ENCODE measurements around the gene SSBP2.

The SSBP2 gene

DNA sequence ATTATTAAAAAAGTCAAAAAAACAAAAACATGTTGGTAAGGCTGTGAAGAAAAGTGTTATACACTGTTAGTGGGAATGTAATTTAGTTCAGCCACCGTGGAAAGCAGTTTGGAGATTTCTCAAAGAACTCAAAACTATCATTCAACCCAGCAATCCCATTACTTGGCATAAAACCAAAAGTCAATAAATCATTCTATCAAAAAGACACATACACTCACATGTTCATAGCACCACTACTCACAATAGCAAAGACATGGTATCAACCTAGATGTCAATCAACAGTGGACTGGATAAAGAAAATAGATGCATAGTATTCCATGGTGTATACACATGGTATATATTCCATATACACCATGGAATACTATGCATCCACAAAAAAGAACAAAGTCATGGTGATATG, 208.7 kb downstream of the SSBP2 start:
- Histone ChIP-seq H3K4me3 (ENCODE audit: insufficient read depth, low read length, poor library complexity, severe bottlenecking) (no peak overlapping the region), H3K9me3 (ENCODE audit: insufficient read depth, low read length) (no peaks in the 10 kb centered on the region), H3K4me2 (ENCODE audit: low read depth, low read length, poor library complexity, severe bottlenecking) (no peak overlapping the region), H4K20me1 (ENCODE audit: low read depth, low read length) (no peaks in the 10 kb centered on the region), H3K27me3 (ENCODE audit: low read length) (no peaks in the 10 kb centered on the region), H3F3A (ENCODE audit: insufficient read depth) (no peaks in the 10 kb centered on the region), H3K36me3 (ENCODE audit: low read length) (no peaks in the 10 kb centered on the region), H3K9ac (ENCODE audit: low read length) (no peak overlapping the region), H3K9me2 (replicated peaks; ENCODE audit: insufficient read depth, low read length) (no peaks in the 10 kb centered on the region), H3K79me2 (ENCODE audit: insufficient read depth, low read length) (no peaks in the 10 kb centered on the region; the same call in 1 of the 2 replicates), H2AFZ (ENCODE audit: low read depth, low read length, severe bottlenecking) (no peak overlapping the region), H3K27ac (ENCODE audit: low read depth, low read length) (no peak overlapping the region)
- TF ChIP-seq EZH2phosphoT487 (conservative IDR thresholded peaks at IDR 0.05; ENCODE audit: low read length) = no peak
- TF ChIP-seq, protein P1, sequence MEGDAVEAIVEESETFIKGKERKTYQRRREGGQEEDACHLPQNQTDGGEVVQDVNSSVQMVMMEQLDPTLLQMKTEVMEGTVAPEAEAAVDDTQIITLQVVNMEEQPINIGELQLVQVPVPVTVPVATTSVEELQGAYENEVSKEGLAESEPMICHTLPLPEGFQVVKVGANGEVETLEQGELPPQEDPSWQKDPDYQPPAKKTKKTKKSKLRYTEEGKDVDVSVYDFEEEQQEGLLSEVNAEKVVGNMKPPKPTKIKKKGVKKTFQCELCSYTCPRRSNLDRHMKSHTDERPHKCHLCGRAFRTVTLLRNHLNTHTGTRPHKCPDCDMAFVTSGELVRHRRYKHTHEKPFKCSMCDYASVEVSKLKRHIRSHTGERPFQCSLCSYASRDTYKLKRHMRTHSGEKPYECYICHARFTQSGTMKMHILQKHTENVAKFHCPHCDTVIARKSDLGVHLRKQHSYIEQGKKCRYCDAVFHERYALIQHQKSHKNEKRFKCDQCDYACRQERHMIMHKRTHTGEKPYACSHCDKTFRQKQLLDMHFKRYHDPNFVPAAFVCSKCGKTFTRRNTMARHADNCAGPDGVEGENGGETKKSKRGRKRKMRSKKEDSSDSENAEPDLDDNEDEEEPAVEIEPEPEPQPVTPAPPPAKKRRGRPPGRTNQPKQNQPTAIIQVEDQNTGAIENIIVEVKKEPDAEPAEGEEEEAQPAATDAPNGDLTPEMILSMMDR (IDR thresholded peaks at IDR 0.05; ENCODE audit: insufficient read depth, low read length, poor library complexity, severe bottlenecking) = no peak

DNA sequence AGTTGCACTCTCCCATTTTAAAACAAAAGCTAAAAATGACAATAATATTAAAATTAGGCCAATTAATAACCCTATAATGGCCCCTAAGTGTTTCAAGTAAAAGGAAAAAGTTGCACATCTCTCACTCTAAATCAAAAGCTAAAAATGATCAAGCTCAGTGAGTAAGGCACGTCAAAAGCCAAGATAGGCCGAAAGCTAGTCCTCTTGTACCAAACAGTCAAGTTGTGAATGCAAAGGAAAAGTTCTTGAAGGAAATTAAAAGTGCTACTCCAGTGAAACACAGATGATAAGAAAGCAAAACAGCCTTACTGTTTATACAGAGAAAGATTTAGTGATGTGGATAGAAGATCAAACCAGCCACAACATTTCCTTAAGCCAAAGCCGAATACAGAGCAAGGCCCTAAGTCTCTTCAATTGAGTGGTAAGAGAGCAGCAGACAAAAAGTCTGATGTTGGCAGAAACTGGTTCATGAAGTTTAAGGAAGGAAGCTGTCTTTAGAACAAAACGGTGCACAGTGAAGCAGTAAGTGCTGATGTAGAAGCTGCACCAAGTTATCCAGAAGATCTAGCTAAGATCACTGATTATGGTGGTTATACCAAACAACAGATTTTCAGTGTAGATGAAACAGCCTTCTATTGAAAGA, 212.9 kb downstream of the SSBP2 start:
- Histone ChIP-seq H3K9me2 (replicated peaks; ENCODE audit: insufficient read depth, low read length) (no peaks in the 10 kb centered on the region), H4K20me1 (ENCODE audit: low read depth, low read length) (no peaks in the 10 kb centered on the region), H3K9me3 (ENCODE audit: insufficient read depth, low read length) (no peaks in the 10 kb centered on the region), H3K36me3 (ENCODE audit: low read length) (no peaks in the 10 kb centered on the region), H3K9ac (ENCODE audit: low read length) (no peak overlapping the region), H3K79me2 (ENCODE audit: insufficient read depth, low read length) (peaks cover 6% of the 10 kb centered on the region; the same call in 1 of the 2 replicates), H3K4me3 (ENCODE audit: insufficient read depth, low read length, poor library complexity, severe bottlenecking) (no peak overlapping the region), H3K4me2 (ENCODE audit: low read depth, low read length, poor library complexity, severe bottlenecking) (no peak overlapping the region), H3K27me3 (ENCODE audit: low read length) (no peaks in the 10 kb centered on the region), H3F3A (ENCODE audit: insufficient read depth) (no peaks in the 10 kb centered on the region), H3K27ac (ENCODE audit: low read depth, low read length) (no peak overlapping the region), H2AFZ (ENCODE audit: low read depth, low read length, severe bottlenecking) (no peak overlapping the region)
- TF ChIP-seq, protein P1 (IDR thresholded peaks at IDR 0.05; ENCODE audit: insufficient read depth, low read length, poor library complexity, severe bottlenecking) = no peak
- no peak for TF ChIP-seq EZH2phosphoT487 (conservative IDR thresholded peaks at IDR 0.05; ENCODE audit: low read length)

DNA sequence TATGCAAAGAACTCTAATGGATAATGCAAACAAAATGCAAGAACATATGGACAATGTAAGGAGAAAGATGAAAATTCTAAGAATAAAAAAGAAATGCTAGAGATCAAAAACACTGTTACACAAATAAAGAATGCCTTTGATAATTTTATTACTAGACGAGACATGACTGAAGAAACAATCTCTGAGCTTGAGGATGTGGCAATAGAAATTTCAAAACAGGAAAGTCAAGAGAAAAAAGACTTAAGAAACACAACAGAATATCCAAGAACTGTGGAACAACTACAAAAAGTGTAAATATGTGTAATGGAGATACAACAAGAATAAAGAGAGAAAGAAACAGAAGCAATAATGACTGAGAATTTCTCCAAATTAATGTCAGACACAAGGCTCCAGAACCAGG, 216.5 kb downstream of the SSBP2 start:
- H3K27me3 ChIP-seq (ENCODE audit: low read length) = no peaks in the 10 kb centered on the region
- no peak overlapping the region for H3K9ac ChIP-seq (ENCODE audit: low read length)
- no peaks in the 10 kb centered on the region for H3K9me2 ChIP-seq (replicated peaks; ENCODE audit: insufficient read depth, low read length)
- peaks cover 6% of the 10 kb centered on the region; the same call in 1 of the 2 replicates for H3K79me2 ChIP-seq (ENCODE audit: insufficient read depth, low read length)
- no peak overlapping the region for H3K4me2 ChIP-seq (ENCODE audit: low read depth, low read length, poor library complexity, severe bottlenecking)
- H2AFZ ChIP-seq (ENCODE audit: low read depth, low read length, severe bottlenecking) = no peak overlapping the region
- no peak overlapping the region for H3K4me3 ChIP-seq (ENCODE audit: insufficient read depth, low read length, poor library complexity, severe bottlenecking)
- no peaks in the 10 kb centered on the region for H3F3A ChIP-seq (ENCODE audit: insufficient read depth)
- no peaks in the 10 kb centered on the region for H3K9me3 ChIP-seq (ENCODE audit: insufficient read depth, low read length)
- TF ChIP-seq EZH2phosphoT487 (conservative IDR thresholded peaks at IDR 0.05; ENCODE audit: low read length) = no peak
- TF ChIP-seq, protein P1 (IDR thresholded peaks at IDR 0.05; ENCODE audit: insufficient read depth, low read length, poor library complexity, severe bottlenecking) = no peak
- H4K20me1 ChIP-seq (ENCODE audit: low read depth, low read length) = no peaks in the 10 kb centered on the region
- H3K27ac ChIP-seq (ENCODE audit: low read depth, low read length) = no peak overlapping the region
- no peaks in the 10 kb centered on the region for H3K36me3 ChIP-seq (ENCODE audit: low read length)

Data from SU-DHL-6 (cell line).